CD4-positive, alpha-beta T cell treated with Interleukin-4 for 4 hours (primary cell): ENCODE data around the gene OVCA2.
A peak's percentile ranks its signal among the peaks of the same experiment; 100 is the strongest.

Experiments
- DNase-seq: peaks from one replicate; pipeline ENCODE4 v3.0.0-alpha.2; 2020

The OVCA2 gene

DNA sequence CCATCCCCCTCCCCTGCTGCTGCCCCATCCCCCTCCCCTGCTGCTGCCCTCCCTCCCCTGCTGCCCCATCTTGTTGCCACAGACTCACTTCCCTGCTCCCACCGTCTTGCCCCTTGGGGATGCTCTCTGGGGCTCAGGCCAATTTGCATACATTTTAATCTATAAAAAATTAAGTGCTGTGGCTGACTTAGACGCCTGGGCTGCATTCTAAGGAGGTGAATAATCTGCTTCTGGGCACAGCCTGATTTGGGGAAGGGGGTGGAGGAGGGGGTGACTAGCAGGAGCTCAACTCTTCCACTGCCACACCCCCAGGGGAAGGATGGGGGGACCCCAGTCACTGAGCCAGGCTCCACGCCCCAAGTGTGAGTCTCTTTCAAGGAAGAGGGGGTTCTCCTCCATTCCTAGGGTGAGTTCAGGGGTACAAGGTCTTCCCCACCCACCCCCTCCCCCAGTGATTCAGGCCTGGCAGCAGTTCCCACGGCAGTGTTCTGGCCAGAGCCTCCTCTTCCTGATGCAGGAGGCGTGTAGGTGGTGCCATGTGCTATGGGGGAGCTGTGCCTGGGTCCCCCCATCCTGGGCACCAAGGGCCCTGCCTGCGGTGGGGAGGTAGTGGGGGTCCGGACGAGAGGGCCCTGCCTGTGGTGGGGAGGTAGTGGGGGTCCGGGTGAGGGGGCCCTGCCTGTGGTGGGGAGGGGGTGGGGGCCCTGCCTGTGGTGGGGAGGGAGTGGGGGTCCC is 6.8 kb upstream of the OVCA2 start:
- DNase-seq: no peak

DNA sequence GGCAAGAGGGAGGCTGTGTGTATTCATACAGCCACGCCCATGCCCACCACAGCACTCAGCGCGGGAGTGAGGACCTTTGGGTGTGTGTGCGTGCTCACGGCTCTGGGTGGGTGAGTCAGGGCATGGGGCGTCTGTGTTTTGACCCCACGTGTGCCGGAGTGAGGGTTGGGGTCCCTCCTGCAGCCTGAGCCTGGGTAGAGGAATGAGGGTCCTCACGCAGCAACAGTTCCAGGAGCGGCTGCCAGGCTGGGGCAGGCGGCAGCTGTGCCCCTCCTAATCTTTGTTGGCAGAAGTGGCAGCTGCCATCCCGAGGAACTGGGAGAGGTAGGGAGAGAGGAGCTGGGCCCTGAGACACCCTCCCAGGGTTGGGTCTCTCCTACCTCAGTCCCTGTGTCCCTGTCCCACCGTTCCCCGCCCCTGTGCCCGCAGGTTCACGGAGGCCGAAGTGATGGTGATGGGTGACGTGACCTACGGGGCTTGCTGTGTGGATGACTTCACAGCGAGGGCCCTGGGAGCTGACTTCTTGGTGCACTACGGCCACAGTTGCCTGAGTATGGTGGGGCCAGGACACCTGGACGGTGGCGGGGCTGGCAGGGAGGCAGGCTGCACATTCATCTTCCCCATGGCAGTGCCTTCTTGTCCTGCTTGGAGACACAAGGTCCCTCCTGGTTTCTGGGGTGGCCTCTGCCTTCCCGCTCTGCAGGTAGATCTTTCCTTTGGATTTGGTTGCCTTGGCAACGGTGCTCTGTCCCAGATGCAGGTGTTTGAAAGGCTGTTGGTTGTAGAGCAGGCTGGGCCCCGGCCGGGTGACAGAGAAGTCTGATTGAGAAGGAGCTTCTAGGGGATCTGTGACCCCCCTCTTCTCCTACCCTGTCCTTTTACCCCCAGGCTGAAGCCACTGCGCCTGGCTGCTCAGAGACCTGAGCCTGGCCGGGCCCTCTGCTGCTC is 6.0 kb upstream of the OVCA2 start:
- no peak for DNase-seq

DNA sequence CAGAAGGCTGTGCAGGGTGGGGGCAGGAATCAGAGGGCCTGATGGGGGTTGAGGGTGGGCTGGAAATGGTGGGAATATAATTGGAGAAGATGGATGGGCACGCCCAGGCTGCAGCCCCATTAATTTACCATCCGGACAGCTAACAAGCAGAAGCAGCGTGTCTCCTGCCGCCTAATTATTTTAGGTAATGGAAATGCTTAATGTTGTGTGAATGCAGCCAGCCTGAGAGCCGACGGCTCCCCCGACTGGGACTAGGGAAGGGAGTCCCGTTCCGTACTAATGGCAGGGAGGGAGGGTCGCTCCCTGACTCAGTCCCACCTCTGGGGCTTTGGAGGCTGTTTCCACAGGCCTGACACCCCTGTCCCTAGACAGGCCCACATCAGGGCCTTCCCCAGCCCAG is 4.7 kb upstream of the OVCA2 start:
- no peak for DNase-seq

DNA sequence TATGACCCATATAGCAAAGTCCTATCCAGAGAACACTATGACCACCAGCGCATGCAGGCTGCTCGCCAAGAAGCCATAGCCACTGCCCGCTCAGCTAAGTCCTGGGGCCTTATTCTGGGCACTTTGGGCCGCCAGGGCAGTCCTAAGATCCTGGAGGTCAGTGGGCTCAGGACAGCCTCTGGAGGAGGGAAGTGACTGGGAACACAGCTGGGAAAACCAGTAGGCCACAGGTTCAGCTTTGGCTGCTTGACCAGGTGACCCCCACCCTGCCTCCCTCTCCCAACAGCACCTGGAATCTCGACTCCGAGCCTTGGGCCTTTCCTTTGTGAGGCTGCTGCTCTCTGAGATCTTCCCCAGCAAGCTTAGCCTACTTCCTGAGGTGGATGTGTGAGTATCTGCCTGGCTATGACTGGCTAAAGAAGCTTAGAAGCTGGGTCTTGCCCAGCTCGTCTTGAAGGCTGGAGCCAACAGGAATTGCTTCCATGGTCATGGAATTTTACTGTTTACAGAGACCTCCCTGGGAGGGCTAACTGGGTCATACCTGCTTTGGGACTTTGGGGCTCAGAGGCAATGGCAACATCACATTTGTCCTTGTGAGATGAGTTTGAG is 1.5 kb upstream of the OVCA2 start:
- DNase-seq: no peak

DNA sequence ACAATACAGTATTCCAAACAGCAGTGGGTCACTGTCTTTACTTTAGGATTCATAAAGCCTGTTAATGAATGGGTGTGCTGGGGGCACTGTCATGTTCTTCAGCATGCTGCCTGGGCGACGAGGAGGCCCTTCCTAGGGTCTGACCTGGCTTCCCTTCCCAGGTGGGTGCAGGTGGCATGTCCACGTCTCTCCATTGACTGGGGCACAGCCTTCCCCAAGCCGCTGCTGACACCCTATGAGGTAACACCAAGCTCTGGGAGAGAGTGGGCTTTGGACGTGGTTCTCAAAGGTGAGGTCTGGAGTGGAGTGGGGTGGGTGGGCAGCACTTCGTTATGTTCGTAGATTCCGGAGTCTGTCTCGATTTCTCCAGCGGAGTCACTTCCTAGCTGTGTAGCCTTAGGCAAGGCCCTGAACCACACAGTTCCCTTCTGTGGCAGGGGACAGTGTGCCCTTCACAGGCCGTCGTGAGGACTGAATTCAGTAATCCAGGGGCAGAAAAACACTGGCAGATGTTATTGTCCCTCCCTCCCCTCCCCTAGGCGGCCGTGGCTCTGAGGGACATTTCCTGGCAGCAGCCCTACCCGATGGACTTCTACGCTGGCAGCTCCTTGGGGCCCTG is 771 bp upstream of the OVCA2 start:
- no peak for DNase-seq

DNA sequence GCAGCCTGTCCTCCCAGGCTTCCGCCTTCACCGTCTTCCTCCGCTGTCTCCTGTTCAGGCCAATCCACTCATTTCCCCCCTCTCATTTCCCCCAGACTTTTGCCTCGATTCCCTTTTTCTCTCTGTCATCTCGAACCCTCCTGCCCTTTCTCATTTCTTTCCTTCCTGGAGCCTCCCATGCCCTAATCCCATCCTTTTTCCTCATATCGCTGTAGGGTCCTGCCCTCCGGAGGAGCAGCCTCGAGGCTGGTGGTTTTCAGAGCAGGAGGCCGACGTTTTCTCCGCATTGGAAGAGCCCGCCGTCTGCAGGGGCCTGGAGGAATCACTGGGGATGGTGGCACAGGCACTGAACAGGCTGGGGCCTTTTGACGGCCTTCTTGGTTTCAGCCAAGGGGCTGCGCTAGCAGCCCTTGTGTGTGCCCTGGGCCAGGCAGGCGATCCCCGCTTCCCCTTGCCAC is 597 bp downstream of the OVCA2 start:
- DNase-seq: no peak

DNA sequence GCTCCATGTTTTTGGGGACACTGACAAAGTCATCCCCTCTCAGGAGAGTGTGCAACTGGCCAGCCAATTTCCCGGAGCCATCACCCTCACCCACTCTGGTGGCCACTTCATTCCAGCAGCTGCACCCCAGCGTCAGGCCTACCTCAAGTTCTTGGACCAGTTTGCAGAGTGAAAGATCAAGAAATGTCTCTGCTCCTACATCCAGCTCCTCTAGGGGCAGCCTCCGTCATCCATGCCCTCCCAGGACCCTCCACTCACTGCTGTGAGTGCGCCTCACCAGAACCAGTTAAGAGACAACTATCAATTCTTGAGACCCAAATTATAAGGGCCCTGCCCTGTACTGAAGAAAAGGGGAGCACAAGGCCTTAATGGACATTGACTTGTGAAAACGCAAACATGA is 1.1 kb downstream of the OVCA2 start:
- no peak for DNase-seq

DNA sequence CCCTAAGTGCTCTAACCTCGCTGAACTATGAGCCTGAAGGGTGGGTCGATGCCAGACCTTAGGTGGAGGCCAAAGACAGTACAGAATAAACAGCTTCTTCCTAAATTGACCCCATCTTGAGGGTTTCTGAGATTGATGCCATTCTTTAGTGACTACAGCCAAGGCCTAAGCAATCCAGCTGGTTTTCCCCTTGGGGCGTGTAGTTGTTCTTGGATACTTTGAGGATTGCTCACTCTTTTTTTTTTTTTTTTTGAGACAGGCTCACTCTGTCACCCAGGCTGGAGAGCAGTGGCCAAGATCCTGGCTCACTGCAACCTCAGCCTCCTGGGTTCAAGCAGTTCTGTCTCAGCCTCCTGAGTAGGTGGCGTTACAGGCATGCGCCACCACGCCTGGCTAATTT is 2.0 kb downstream of the OVCA2 start:
- DNase-seq: no peak

DNA sequence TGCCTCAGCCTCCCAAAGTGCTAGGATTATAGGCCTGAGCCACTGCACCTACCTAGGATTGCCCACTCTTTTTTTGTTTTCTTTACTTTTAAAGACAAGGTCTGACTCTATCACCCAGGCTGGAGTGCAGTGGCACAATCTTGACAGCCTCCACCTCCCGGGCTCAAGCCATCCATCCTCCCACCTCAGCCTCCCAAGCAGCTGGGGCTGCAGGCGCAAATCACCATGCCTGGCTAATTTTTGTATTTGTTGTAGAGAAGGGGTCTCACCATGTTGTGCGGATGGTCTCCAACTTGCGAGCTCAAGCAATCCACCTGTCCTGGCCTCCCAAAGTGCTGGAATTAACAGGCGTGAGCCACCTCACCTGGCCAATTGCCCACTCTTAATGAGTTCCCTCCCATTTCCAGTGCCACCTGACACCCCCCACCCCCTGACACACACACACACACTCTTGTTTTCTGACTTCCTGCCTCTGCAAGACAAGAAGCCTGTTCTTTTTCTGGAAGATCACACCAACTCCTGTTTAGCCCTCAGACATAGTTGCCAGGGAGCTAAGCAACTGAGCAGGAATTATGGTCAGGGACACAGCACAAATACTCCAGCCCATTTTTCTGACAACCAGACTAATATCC is 2.6 kb downstream of the OVCA2 start:
- DNase-seq: no peak

DNA sequence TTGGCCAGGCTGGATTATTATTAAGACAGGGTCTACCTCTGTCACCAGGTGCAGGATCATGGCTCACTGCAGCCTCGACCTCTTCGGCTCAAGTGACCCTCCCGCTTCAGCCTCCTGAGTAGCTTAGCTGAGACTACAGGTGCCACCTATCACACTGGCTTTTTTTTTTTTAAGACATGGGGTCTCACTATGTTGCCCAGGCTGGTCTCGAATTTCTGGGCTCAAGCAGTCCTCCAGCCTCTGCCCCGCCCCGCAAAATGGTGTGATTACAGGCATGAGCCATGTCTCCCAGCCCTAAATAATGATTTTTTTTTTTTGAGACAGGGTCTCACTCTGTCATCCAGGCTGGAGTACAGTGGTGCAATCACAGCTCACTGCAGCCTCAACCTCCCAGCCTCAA is 5.8 kb downstream of the OVCA2 start:
- DNase-seq: no peak

DNA sequence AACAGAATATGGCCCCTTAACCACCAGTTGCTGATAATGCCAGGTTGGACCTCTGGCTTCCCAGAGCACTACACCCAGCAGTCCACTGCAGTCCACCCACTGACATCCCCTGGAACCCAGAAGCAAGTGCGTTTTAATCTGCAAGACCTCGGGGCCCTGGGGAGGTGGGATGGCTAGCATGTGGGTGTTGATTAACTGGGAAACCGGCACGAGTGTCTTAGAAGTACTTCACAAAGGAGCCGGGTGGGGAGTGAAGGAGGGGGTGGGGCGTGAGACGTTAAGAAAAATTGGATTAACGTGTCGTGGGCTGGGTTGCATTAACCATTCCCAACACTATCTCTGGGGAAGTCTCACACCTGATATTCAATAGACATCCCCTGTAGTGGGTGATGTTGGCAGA is 7.0 kb downstream of the OVCA2 start:
- no peak for DNase-seq

DNA sequence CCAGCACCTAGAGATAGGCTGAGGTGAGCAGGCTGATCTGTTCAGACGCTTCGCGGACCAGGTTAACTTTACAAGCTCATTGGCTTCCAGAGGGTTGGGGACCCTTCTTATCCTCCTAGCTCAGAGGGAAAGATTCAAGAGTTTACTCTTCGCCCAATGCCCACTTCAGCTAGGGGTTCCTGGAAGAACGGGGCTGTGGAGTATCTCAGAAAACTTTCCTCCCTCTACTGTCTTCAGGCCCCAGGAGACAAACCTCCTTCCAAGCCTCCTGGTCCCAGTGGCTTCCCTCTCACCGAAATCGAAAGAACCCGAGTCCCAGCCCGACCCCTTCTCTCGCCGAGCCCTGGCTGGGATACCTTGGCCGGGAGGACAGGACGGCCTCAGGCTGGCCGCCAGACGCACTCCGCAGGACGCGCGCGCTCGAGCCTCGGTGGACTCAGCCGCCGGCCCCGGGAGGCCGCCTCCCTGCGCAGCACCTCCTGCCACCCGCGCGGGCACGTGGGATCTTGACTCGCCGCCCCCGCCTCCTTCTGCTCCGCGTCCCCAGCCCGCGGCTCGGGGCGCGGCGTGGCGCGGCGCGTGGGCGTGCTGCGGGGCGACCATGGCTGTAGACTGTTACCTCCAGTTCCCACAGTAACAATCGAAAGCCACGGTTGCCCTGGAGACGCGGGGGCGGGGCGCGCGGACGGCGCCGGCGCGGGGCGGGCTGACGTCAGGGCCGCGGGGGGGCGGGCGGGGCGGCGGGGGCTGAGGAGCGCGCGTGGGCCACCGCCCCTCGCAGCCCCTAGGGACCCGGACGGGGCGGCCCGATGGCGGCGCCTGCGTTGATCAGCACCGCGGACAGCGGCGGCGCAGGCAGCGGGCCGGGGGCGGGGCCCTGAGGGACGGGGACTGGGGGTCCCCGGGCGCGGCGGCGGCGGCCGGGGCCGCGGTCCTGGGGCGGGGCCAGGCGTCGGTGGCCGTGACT is 7.8 kb downstream of the OVCA2 start:
- DNase-seq: peak; percentile 93

DNA sequence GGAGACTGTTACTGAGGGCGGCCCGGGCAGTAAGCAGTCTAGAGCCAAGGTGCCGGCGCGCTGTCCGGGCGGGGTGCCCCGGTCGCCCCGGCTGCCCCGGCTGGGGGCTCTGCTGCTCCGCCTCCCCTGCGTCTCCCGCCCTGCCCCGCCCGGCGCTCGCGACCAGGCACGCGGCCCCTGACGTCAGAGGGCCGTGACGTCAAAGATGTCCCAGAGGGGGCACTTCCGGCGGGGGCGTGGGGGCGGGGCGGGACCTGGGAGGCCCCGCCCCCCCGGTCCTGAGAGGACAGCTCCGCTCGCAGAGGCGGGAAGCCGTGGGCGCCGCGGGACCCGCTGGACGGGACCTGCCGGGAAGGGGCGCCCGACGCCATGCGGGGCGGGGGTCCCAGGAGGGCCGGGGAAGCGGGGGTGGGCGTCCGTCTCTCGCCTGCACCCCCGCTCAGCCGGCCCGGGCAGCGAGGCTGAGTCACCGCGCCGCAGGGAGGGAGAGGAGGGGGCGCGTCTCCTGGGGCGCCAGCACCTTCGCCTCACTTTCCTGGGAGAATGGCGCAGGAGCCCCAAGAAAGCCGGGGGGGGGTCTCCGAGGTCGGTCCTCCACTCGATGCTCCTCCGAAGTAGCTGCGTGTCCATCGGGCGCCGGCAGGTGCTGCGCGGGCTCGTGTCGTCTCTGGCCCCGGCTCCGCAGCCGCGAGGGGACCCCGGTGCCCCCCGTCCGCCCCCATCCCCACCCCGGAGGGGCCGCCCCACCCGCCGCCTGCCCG is 8.7 kb downstream of the OVCA2 start:
- DNase-seq: peak; percentile 66

DNA sequence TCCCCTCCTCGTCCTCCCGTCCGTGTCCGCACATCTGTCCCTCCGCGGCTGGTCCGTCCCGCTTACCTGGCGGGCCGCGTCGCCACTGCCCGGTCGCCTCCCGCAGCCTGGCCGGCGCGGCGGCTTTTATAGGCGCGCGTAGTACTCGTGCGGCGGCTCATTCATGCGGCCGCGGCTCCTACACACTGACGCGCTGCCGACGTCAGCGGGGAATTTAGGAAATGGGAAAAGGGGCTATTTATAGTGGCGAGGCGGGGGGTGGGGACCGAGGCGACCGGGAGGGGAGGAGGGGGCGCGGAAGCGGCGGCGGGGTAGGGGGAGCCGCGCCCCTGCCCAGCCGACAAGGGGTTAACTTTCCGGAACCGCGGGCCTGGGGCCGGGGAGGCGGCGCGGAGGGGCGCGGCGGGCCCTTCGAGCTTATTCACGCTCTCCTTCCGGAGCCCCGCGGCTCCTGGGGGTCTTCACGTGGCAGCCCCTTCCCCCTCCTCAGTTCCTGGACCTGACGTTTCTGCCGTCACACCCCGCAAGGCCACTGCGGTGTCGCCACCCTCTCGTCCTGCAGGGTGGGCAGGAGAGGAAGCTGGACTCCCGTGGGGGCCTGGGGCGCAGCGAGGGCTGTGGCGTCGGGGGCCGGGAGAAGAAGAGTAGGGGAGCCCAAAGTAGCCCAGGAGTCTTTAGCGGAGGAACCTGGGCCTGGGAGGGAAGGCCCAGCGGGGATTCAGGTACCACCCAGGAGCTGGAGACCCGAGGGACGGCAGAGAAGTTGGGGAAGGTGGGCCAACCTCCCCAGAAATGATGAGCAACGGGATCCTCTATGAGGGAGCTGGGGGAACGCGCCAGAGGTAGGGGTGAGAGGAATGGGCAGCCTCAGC is 9.5 kb downstream of the OVCA2 start:
- no peak for DNase-seq

DNA sequence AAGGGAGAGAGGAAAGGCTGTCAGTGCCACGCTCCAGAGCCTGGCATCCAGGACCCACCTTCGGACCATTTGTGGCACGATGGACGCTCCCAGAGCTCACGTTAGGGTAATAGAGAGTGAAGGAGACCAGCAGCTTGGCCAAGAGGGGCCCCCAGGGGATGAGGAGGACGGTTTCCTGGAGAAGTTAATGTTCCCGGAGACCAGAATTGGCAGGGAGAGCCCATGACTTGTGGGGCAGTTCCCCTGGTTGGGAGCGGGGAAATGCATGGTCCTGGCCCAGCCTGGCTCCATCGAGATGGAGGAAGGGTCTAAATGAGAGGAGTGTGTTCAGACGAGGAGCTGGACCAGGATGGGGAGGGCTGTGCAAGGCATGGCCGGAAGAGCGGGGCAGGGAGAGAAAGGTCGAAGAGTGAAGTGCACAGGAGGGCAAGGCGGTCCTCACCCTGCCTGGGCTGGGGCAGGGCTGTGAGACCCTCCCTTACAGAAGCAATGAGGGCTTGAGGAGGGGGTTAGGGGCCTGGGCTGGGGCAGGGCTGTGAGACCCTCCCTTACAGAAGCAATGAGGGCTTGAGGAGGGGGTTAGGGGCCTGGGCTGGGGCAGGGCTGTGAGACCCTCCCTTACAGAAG is 10.2 kb downstream of the OVCA2 start:
- no peak for DNase-seq

DNA sequence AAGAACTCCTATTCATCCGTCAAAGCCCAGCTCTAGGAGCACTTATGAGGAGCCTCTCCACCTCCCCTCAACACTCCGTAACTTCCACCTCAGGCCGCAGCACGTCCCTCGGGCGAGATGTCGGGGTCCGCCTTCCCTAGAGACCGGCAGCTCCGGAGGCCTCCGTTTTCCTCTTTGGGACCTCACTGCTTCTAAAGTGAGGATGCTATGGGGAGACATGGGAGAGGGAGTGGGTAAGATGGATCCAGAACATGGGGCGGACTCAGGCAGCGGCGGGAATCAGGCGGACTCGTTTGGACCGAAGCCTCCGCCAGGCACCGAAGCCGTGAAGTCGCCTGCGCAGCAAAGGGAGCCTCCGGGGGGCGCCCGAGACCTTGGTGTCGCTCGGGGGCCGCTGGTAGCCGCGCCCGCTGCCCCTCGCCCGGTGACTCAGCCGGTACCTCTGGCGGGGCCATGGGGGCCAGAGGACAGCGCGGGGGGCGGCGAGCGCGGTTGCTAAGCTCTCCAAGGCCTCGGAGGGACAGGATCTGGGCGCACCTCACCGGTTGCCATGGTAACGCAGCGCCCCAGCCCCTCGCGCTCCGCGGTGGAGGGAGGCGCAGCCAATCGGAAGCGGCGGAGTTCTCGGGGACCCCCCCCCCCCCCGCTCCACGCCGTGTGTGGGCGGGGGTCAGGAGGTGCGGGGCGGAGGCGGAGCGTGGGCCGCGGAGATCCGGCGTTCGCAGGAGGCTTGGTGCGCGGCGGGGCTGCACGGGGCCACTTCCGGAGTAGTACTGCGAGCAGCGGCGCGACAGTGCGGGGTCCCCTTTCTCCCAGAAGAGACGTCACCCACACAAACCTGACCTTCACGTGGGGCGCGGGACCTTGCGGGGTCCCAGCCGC is 11.8 kb downstream of the OVCA2 start:
- peak; percentile 79 for DNase-seq

DNA sequence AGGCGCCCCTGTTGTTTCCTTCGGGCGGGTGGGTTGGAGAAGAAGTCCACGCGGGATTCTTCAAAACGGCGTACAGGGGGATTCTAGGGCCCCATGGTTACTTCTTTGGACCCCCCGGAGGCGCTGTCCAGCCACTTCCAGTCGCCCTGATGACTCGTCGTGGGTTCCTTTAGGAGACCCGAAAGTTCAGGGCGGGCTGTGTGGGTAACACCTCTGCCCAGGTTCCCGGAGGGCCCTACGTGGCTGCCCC is 12.4 kb downstream of the OVCA2 start:
- no peak for DNase-seq

DNA sequence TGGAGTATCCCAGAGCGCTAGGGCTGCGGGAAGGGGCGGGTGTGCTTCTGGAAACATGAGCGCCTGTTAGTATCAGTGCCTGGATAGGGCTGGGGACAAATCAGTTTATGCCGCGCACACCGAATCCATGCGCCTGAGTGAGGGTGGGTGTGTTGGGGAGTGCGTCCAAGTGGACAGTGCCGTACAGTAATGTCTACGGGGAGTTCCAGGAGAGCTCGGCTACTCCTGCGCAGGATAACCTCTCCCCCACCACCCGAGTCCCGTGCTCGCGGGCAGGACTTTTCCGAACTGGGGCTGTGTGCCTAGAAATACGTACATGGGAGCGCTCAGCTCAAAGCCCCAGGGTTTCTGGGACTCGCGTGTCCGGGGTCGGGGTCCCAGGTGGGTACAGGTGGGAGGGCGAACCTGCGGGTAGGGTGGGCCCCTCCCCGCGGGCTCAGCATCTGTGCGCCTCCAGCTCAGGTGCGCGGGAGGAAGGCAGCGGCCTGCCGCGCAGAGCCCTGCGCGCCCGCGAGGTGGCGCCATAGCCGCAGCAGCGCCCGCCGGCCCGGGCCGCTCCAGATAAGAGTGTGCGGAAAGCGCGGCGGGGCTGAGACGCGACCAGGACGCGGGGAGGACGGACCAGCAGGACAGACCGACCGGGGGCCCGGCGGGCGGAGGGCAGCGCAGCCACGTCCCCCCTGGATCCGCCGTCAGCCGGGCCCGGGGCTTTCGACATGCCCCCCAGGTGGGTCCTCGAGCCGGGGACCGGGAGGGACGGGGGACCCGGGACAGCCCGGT is 12.9 kb downstream of the OVCA2 start, which contains the start of gene HIC1:
TSS of gene HIC1 (plus strand) at position 592 of the 780 bp plus-strand sequence. CDS start 1,588 bp downstream, outside the sequence.
- peak; percentile 66 for DNase-seq
